HG03520 (cell line): ENCODE measurements around the gene RCOR3.
"Not testable (repeated sequence)": the region's sequence is repeated elsewhere in the genome, so short reads cannot be mapped to it uniquely, and the experiment has no call there.

Experiments
- ATAC-seq: cut with Tn5 transposase; IDR thresholded peaks from one replicate; pipeline ENCODE4 v1.9.1; 2021; ENCODE audit warnings: mild to moderate bottlenecking, moderate library complexity; ENCODE audit not compliant: unreplicated experiment

Gene RCOR3

DNA sequence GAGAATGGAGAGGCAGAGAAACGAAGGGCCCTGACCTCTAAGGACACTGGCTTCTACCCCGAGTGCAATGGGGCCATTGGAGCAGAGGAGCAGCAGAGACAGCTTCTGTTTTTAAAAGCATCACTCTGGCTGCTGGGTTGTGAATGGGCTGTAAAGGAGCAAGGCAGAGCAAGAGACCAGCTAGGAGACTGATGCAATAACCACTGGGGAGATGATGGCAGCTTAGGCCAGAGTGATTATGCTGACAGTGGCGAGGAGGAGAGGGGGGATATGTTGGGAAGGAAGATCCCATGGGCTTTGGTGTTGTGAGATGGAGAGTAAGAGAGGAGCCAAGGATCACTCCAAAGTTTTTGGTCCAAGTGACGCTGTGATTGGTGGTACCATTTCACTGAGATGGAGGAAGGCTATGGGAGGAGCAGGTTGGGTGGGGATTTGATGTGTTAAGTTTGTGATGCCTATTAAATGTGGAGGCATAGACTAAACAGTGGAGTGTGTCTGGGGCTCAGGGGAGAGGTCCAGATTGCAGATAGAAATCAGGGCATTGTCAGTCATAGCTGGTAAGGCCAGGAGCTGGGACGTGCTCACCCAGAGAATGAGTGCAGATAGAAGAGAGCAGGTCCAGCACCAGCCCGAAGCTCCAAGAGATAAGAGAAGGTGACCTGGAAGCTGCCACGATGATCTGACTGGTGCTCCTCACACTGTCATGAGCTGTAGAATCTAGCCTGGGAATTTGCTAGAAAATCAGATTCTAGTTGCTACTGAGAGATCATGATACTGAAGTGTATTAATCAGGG, 78.5 kb downstream of the RCOR3 start:
- ATAC-seq, result no peak

DNA sequence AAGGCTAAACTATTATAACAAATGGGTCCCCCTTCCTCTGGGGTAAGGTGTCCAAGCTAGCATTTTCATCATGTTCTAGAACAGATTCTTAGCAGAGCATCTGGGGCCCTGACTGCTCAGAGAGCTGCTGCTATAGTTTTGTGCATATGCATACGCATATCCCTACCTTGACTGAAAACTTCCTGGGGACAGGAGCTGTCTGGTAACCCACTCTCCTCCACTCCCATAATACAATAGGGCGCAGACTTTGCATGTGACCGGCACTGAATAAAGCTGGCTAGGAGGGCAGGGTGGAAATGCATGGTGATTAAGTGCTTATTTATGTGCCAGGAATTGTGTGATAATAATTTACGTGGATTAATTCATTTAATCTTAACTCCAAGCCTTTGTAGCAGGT, 79.1 kb downstream of the RCOR3 start:
- ATAC-seq, result no peak

DNA sequence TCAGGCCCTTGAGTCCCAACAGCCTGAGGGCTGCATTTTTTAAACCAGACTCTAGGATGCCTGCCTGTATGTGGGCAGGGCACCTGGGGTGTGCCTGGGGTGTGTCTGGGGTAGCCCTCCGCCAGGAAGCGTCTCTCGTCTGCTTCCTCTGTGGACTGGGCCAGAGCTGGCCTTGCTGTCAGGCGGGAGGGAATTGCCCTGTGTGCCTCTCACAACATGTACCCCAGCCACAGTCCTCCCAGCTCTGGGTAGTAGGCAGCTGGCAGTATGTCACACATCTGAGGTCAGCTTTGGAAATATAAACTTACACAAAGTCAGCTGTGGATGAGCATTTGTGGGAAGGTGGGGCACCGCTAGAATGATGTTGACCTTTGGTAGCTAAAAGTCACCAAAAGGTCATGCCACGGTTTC, 80.5 kb downstream of the RCOR3 start:
- no peak for ATAC-seq

DNA sequence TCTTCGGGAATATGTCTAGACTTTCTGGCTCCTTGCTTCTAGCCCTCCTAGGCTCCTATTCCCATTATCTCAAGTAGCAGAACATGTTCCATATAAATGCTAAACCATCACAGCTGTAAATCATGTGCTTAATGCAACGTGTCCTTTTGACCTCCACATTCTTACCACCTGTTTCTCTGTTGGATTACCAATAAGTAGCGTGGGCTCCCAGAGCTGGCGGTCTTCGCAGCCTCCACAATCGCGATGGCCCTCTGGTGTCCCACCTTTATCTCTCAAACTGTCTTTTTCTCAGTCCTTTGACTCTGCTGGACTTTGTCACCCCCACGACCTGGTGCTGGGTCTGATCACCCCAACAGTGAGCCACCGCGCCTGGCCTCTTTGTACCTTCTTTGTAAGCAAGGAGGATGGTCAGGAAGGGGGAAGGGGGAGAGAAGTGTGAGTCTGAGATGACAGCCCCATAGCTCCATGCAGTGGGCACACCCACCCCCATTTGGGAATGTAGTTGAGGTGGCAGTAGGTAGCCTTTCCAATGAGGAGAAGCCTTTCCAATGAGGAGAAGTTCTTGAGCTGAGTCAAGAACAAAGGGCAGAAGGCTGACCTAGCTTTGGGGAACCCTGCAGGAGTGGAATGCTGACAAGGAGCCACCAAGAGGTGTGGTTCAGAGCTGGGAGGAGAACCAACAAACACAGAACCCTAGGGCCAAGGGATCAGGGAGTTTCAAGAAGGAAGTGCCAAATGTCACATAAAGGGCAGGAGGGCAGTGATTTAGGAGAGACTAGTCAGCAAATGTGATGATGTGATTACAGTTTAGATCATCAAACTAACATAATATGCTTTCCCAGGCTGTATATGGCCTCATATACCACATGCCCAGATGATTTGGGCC, 81.7 kb downstream of the RCOR3 start:
- ATAC-seq, result no peak

DNA sequence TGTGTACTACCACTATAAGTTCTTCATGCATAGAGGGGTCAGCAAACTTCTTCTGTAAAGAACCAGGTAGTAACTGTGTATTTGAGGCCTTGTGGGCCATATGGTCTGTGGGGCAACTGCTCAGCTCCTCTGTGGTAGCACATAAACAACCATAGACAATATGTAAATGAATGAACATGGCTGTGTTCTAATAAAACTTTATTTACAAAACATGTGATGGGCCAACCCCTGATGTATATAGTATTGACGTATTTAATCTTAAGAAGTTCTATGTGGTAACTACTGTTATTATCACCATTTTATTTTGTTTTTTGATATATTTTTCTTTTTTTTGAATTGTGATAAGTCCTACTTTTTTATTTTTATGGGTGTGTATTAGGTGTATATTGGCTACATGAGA, 82.8 kb downstream of the RCOR3 start:
- ATAC-seq, result no peak

DNA sequence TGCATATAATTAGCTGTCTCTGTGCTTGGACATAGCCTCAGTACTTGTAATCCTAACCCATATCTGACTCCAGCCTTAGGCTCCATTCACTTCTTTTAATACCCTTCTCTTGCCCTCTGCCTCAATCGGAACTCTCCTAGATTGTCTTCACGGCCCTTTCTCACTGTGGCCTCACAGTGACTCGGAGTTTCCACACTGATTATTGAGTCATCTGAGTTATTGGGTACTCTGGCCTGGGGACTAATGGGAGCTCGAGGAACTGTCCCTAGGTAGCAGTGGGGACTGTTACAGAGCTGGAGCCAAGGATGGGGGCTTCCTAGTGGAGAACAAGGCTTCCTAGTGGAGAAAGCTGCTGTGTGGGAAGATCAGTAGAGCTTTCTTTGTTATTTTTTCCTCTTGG, 84.4 kb downstream of the RCOR3 start:
- ATAC-seq, result no peak

DNA sequence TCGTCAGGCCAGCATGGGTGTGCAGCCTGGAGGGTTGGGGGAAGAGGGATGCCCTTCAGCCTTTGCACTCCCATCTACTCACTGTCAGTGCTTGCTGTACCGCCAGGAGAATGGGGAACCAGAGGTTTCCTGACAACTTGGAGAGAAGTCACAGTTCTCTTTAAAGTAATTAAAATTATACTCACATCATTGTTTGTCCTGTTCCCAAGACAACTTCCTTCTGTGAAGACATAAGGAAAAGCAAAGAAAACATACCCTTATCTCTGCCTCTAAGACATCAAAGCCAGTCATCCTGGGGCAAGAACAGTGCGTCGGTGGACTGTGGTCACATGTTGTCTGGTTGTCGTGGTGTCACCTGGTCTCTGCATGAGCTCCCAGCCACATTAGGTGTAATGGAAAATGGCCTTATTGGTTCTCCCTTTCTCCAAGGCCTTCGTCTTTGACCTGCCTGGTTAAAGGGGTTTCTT, 85.0 kb downstream of the RCOR3 start:
- no peak for ATAC-seq

DNA sequence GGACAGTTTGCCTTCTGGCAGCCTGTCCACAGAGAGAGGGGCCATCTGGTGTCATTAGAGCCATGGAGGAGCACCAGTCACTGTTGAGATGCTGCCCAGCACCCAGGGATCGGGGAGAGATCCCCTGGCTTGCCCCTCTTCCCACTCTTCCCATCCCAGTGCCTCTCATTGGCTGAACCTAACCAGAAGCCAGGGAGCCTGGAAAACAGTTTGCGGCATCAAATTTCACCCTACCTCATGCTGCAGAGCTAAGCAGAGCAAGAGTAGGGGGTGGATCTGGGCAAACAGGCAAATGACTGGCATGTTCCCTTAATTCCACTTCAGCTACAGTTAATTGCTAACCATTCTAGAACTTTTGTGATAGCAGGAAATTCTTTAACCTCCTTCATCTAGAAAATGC, 86.6 kb downstream of the RCOR3 start:
- no peak for ATAC-seq

DNA sequence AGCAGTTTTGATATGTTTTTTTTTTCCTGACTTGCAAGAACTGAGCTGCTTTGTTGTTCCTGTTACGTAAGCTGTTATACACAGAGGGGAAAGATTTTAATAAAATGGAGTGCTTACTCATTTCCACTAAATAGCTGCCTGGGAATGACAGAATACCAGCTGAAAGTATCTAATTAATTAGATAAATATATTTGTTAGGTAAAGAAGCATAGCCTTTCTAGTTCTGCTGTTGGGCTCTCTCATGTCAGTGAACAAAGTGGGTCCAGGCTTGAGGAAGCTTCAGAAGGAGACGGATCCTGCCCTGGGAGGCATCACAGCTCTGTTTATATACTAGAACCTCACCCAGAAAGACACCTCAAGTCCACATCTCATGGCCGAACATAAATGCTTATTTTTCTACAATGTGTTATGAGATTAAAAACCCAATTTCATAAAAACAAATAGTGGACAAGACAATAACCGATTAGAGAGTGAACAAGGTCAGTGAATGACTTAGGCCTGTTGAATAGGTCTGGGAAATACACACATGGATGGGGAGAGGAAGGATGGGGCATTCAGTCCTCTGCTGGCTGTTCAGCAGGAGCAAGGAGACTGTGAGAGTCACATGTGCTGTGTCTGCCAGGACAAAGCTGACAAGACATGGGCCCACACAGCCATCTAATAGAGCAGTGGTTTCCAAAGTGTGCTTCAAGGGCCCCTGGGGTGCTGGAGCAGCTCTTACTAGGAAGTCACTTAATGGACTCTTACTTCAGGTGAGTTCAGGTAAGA, 88.1 kb downstream of the RCOR3 start:
- no peak for ATAC-seq

DNA sequence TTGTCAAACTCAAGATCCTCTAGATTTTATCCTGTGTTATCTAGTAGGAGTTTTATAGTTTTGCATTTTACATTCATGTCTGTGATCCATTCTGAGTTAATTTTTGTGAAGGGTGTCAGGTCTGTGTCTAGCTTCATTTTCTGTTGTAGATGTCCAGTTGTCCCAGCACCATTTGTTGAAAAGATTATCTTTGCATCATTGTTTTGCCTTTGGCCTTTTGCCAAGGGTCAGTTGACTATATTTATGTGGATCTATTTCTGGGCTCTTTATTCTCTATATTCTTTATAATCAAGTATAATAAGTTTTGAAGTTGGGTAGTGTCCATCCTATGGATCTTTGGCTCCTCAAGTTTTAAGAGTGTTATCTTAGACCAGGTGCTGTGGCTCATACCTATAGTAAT, 89.4 kb downstream of the RCOR3 start:
- no peak for ATAC-seq

DNA sequence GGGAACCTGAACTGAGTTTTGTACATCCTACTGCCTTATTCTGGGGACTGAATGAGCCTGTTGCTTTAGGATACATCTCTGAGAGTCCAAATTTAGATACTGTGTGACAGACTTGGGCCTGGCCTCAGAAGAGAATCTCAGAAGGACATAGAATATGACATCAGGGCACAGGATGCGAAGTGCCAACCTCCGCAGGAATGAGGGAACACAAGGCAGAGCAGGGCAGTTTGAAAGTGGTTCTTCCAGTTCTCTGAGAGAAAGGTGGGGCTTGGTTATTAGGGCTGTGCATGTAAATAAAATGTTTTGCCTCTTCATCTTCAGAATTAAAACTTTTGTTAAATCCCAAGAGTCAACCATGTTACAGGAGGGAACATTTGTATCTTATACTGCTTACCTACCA, 90.6 kb downstream of the RCOR3 start:
- ATAC-seq, result no peak

DNA sequence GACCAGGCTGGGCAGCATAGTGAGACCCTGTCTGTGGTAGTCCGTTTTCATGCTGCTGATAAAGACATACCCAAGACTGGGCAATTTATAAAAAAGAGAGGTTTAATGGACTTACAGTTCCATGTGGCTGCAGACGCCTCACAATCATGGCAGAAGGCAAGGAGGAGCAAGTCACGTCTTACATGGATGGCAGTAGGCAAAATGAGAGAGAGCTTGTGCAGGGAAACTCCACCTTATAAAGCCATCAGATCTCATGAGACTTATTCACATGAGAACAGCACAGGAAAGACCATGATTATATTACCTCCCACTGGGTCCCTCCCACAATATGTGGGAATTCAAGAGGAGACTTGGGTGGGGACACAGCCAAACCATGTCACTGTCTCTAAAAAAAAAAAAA, 92.9 kb downstream of the RCOR3 start:
- ATAC-seq, result not testable (repeated sequence)

DNA sequence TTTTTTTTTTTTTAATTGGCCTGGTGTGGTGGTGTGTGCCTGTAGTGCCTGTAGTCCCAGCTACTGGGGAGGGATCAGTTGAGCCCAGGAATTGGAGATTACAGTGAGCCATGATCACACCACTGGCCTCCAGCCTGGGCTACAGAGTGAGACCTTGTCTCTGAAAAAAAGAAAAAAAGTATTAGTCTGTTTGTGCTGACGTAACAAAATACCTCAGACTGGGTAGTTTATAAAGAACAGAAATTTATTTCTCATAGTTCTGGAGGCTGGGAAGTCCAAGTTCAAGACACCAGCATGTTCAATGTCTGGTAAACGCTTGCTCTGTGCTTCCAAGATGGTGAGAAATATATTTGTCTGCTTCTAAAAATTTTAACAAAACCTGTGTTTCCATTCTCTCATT, 93.3 kb downstream of the RCOR3 start:
- no peak for ATAC-seq

DNA sequence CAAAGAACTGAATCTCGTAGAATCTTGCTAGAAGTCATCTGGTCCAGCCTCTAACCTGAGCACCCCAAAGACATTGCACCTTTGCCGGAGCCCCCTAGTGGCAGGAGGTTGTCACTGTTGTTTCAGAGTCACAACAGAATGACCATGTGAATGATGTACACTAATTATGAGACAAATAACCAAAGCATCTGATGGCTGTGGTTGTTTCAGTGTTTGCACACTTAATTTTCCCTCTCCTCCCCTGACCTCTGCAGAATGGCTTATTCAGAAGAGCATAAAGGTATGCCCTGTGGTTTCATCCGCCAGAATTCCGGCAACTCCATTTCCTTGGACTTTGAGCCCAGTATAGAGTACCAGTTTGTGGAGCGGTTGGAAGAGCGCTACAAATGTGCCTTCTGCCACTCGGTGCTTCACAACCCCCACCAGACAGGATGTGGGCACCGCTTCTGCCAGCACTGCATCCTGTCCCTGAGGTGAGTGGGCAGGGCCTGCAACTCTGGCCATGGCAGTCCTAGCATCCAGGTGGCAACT, 93.9 kb downstream of the RCOR3 start:
- peak; percentile 81 for ATAC-seq

DNA sequence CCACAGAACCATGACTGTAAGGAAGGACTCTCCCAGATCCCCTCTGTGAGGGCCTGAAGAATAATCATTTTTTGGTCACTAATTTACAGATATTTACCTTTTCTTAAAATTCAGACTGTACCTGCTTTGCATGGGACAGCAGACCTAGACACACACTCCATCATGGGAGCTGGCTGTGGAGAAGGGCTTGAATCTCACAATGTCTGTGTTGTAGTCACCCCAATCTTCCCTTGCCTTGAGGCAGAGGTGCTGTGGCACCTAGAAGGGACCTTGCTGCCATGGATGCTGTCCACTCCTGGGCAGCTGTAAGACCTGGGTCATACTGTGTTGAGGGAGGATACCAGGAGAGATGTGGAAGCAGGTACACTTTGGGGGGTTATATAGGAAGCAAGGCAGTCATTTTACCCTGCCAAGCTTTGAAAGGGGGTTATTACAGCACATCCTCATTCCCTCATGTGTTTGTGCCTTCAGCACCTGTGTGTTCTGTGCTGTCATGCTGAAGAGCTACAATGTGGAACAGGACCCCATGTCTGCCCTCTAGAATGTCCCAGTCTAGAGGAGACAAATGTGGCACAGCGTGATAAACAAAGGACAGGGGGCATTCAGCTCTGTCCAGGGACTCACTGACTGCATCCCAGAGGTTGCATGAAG, 94.5 kb downstream of the RCOR3 start:
- ATAC-seq, result no peak

DNA sequence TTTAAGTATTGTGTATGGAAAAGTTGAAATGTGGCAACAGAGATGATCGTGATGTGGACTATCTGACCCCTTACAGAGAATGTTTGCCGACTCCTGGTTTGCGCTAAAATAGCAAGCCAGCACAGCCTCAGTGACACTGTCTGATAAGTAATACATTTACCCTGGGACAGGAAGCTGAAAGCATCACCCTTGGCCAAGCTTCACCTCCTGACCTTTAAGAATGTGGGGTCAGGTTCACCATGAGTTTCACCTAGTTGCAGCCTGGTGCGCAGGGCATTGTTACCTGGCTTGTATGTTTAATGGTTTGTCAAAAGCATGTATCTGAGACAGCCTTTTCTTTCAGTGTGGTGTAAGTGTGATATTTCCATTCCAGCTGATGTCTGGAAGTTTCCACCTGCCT, 96.7 kb downstream of the RCOR3 start:
- no peak for ATAC-seq

DNA sequence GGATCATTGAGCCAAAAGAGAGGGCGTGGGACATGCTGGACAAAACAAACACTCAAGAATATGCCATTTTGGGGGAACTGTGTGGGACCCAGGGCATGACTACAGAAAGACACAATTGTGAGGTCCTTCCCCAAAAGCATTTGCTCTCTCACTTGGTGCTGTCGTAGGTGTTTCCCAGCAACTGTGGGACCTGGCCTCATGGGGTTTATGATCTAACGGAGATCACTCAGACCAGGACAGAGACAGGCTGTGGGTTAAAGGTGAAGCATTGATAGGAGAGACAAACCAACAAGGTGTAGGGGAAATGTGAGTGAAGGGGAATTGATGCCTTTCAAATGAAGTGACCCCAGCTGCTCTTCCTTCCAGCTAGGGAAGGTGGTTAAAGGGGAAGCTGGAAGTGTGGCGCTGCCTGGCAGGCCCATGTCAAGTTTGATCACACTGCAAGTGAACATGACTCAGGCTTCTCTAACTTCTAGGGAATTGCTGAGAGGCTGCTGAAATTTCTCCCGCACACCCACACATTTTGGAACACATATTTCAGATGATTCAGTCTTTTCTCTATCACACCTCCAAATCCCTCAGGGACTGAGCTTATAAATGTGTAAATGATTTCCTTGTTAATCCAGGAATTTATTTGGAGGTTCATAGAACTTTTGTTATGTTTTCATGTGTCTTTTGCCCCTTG, 97.7 kb downstream of the RCOR3 start:
- ATAC-seq, result no peak

DNA sequence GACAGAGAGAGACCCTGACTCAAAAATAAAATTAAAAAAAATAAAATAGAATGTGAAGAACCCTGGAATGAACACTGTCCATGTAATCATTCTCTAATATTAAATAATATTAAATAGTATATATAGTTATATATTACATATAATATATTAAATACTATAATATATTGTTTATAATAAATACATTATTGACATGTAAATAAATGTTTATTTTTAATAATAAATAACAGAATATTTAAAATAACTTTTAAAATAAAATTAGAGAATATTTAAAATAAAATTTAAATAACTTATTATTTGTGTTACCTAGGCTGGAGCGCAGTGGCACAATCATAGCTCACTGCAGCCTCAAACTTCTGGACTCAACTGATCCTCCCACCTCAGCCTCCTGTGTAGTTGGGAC, 99.5 kb downstream of the RCOR3 start:
- ATAC-seq, result no peak

DNA sequence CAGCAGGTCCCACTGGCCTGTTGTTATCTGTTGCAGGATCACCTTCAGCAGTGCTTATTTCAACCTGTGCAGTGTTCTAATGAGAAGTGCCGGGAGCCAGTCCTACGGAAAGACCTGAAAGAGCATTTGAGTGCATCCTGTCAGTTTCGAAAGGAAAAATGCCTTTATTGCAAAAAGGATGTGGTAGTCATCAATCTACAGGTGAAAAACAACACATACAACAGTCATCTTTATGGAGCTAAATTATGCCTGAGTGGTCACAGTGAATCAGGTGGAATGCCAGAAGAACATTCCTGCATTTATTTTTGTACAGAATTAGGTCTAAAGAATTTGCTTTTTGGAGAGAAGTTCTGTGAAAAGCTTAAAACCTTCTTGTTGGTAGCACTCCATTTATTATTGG, 100.7 kb downstream of the RCOR3 start:
- ATAC-seq, result no peak

DNA sequence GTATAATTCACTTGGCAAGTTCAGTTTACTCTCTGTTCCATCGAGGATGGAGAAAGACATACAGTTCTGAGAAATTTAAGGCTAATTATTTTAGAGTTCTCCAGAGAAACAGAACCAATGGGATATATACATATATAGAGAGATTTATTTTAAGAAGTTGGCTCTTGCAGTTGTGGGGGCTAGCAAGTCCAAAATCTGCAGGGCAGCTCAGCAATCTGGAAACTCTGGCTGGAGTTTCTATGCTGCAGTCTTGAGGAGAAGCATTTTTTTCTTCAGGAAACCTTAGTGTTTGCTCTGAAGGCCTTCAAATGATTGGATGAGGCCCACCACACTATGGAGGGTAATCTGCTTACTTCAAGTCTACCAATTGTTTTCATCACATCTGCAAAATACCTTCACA, 102.0 kb downstream of the RCOR3 start:
- ATAC-seq, result no peak
